GM19240 (cell line): ENCODE data around the gene CDKL5.
A peak's percentile ranks its signal among the peaks of the same experiment; 100 is the strongest.

Experiments
- DNase-seq: peaks from one replicate; pipeline ENCODE4 v3.0.0; 2011; ENCODE audit warnings: low spot score; ENCODE audit not compliant: insufficient read length

The CDKL5 gene

DNA sequence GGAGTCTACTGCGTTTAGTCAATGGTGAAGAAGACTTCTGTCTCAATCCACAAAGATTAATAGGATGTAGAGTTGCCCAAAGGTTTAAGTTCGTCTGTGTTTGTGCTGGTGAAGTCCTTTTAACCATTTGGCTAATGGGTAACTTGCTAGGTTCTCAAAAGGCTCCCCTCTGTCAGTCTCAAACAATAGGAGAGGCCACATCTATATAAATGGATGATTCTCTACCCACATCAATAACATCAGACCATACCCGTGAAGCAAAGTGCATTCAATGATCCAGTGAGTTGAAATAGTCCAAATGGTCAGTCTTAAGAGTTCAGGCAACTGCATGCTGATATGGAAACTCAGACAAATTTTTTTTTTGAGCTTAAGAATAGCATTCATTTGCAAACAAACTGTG lies 218.4 kb downstream of the CDKL5 start:
- no peak for DNase-seq

DNA sequence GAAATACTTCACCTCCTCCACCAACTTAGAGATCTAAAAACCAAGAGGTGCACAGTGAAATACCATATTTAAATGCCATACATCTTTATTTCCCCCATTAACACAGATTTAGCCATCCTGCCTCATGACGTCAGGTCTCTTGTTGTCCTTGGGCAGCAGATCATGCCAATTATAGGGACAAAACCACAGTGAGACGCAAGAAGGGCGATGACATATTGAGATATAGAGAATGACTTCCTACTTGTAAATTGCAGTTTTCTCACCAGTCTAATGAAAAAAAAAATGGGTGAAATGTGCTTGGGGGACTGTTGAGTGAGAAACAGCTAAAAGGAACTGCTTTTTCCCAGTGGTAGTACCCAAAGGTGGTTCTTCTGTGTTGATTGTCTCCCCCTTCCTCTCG lies 222.2 kb downstream of the CDKL5 start:
- DNase-seq, result no peak

DNA sequence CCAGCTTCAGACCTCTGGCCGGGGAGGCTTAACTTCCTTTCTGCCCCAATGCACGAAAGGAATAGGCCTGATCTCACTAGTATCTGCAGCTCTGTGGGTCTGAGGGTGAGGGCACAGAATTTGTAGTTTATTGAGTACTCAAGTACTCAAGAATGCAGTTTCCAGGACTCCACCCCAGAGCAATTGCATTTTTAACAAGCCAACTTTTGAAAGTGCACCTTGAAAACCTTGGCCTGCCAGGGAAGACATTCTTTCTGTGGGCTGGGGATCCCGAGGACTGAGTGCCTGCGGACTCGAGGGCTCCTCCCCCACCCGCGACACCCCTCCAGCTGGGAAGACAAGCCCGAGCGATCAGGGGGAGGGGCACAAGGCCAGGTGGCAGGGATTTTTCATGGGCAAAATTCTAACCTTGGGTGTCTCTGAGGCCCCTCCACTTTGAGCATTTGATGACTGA lies 224.1 kb downstream of the CDKL5 start:
- DNase-seq, result no peak

DNA sequence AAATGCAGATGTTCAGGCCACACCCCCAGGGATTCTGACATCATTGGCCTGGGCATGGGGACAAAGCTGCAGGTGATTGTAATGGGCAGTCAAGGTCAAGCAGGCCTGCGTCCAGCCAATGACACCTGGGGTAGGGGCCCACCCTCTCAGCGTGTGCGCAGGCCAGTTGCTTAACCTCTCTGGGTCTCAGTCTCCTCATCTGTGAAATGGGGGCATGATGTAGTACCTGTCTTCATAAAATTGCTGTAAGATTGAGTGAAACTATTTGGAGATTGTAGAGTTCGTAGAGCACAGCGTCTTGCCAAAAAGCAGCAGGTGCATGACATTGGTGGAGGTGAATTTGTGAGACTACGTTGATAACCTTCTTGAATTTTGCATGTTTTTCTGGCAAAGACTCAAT lies 225.3 kb downstream of the CDKL5 start:
- DNase-seq, result no peak

DNA sequence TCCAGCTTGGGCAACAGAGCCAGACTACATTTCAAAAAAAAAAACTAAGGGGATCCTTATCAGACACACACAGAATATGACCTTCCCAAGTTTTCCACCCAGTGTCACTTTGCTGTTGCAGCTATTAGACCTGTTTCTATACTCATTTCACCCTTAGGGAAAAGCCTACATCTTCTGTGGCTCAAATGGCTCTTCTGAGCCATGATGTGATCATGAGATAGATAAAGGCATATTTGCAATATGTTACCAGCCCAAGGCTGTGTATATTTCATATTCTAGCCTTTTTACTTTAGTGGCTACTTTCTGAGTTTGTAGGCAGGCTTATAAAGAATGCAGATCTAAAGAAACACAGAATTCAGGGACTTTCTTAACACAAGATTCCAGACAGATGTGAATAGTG lies 227.2 kb downstream of the CDKL5 start:
- DNase-seq, result no peak

DNA sequence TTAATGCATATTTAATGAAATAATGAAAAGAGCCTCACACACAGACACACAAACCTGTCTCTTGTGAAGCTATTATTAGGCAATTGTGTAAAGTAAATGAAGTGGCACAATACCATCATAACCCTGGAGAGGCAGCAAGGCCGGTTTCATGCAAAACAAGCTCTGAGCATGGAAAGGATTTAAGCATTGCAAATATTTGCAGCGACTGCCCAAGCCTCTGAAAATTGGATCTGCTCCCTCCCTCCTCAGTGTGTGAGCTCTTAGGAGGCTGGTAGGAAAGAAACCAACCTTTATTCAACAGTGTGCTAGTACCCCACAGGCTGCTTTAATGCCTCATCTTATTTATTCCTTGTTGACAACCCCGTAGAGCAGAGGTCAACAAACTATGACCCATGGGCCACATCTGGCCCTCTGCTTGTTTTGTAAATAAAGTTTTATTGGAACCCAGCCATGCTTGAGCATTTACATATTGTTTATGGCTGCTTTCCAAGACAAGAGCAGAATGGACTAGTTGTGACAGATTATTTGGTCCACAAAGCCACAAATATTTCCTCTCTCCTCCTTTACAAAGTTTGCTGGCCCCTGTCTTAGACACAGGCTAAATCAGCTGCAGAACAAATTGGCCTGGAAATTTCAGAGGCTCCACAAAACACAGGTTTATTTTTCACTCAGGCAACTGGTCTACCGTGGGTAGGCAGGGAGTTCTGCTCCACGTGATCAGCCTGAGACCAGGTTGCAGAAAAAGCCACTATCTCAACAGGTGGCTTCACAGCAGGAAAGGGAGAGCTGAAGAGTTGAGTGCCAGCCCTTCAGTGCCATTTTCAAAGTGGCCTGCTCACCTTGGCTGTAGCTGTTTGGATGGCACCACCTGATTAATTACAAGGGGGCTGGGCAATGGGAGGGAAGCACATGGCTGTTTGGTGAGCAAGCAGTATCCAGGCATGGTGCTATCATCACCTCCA lies 229.7 kb downstream of the CDKL5 start:
- DNase-seq, result no peak

DNA sequence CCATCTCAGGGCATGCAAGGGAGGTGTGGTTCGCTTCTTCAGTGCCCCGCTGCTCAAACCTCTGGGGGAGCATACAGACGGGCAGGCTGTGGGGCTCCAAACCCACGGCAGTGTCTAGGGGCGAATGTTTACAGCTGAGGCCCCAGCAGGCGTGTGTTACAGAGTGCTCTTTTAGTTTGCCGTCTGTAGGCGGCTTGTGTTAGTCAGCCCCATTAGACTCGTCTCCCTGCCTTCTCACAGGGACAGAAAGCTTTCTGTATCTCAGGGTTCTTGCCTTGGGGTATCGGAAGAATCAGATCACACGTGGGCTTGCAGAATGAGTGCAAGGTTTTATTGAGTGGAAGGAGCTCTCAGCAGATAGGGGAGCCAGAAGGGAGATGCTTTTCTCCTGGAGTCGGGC lies 235.9 kb downstream of the CDKL5 start:
- DNase-seq, result no peak

DNA sequence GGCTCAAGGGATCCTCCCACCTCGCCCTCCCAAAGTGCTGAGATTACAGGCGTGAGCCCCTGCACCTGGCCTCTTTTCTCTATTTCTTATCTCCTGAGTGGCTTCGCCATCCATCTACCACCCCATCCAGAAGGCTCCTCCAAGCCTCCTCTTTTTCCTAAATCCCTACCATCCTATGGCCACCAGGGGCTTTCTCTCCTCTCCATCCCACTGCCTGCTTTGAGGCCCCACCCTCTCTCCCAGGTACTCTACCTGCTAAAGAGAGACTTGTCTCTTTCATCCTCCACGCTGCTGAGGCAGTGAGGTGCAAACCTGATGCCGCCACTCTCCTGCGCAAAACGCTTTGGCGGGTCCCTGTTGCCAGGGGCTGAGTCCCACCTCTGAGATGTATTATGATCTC lies 239.5 kb downstream of the CDKL5 start:
- DNase-seq, result no peak

DNA sequence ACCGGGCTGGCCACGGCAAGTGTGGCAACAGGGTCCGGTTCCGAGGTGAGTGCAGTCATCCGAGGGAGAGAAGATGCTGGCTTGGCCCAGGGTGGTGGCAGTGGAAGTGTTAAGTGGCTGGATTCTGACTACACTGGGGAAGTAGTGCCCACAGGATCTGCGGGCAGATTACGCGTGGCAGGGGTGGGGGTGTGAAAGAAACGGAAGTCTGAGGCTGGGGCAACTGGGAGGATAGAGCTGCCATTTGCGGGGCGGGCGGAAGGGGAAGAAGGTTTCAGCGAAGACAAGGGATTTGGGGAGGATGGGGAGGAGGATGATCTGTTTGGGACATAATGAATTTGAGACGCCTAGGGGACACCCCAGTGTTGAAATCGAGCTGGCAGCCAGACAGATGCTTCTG lies 241.2 kb downstream of the CDKL5 start:
- no peak for DNase-seq

DNA sequence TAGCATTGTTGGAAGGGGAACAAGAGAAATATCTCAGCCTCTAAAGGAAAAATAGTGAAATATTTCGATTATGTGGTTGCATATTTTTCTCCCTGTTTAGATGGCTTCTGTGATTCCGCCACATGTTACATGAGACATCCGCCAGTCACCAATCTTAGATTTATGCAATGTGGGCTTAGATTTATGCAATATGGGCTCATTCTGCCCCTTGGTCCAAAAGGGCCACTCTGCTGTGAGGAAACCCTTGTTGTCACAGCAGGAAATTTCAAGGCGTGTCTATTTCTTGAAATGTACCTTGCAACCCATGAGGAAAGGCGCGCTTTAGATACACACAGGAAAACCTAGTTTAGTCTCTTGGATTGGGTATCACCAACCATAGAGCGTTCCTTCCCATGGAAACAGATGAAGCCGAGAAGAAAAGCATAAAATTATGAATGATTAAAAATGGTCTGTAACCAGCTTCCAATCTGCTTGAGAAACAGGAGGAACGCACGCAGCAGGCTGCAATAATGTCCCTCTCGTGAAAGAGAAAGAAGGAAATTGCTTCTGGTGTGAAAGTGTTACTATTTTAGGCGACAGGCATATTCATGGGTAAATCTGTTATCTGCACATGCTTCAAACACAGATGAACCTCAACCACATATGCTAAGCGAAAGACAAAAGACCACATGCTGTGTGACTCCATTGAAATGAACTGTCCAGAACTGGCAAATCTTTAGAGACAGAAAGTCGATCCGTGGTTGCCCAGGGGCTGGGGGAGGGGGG lies 242.8 kb downstream of the CDKL5 start:
- no peak for DNase-seq

DNA sequence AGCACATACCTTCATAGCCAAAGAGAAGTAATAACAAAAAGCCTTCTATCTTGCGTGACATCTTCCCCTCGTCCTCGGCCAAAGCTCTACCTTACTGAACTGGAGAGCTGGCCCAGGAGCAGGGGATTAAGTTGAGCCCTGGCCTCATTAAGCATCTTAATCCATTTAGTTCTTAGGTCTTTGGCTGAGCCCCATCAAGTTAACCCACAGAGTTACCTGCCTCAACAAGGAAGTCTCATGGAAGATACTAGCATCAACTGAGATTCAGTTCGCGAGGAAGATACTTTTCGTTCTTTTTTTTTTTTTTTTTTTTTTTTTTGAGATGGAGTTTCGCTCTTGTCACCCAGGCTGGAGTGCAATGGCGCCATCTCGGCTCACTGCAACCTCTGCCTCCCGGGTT lies 246.6 kb downstream of the CDKL5 start, which contains the start of gene RS1:
Gene RS1, minus strand, starts transcription at position 101 of the 400 bp plus-strand sequence. Its CDS starts 40 bp downstream, at position 61.
- no peak for DNase-seq

DNA sequence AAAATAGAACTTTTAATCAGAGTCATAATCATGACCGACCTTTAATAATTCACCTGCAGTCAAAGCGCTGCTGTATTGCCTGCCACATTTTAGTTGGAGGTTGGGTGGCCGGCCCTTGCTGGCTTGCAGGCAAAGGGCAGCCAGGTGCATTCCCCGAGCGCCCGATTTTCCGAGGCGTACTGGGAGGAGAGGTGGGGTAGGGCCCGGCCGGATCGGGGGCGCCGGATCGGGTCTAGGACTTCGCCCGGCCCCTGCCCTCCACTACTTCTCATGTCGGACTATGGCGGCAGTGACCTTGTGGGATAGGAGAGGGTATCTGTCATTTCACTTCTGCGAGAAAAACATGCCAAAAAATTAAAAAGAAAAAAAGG lies 249.0 kb downstream of the CDKL5 start:
- no peak for DNase-seq

DNA sequence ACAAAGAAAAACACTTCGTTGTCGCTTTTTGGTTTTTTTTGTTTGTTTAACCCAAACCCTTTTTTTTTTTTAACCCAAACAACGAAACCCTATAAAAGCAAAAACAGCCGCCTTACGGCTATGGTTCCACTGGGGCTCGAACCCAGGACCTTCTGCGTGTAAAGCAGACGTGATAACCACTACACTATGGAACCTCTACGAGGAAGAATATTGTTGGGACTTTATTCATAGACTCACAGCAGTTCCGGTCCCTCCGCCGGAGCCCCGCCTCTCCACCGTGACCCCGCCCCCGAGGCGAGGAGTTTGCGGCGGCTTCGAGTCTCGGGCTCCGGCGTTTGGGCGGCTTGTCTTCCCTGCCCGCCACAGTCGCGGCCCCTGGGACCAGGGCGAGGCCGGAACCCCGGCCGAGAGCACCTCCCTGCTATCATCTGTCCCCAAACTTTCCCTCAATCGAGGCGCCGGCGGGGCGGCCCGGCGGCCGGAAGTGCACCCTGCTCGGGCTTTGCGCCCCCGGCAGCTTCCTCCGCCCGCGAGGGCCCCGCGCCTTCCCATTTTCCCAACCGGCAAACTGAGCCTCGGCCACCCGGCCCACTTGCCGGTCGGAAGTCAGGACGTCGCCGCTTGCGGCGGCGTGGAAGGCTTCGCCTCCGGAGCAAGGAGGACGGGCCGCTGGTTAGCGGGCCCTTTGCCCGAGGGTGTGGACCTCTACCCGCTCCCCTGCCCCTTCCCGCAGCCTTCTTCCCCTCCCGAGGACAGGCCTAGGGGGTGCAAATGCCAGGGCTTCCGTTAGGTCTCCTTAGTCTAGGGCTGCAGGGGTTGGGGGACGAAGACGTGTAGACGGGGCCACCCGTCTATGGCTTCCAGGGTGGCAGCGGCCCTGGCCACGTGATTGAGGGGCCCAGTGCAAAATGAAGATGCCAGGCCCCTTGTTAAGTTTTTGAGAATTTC lies 249.7 kb downstream of the CDKL5 start:
- DNase-seq, result peak; percentile 28

DNA sequence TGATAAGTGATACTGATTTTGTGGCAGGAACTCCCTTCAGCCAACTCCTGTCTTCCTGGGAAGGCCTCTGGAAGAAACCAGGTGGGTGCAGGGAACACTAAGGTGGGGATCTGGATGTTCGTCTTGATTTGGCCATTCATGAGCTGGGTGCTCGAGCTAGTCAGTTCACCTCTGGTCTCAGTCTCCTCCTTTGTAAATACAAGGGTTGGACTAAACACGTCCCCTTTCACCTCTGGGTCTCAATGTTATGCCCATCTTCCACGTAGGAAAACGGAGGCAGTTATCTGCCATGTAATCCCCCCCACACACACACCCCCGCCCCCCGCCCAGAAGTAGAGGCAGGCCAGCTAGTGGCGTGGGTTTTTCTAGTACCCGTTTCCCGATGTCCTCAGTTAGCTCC lies 250.6 kb downstream of the CDKL5 start:
- DNase-seq, result no peak

DNA sequence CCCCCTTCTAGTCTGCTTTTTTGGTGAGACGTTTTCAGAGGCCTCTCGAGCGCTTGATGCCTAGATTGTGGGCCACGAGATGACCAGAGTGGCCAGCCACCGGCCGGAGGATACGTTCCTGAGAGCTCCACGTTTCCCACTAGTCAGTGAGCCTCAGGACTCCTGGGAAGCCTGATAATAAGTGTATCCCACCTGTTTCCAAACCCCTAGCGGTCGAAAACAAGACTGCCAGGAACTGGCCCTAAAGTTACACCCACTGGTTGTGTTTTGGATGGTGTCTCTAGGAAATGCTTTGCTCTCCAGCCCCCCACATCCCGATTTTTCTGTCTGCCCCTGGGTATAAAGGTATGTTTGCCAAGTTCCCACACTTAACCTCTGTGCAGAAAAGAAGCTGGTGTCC lies 251.1 kb downstream of the CDKL5 start:
- no peak for DNase-seq

DNA sequence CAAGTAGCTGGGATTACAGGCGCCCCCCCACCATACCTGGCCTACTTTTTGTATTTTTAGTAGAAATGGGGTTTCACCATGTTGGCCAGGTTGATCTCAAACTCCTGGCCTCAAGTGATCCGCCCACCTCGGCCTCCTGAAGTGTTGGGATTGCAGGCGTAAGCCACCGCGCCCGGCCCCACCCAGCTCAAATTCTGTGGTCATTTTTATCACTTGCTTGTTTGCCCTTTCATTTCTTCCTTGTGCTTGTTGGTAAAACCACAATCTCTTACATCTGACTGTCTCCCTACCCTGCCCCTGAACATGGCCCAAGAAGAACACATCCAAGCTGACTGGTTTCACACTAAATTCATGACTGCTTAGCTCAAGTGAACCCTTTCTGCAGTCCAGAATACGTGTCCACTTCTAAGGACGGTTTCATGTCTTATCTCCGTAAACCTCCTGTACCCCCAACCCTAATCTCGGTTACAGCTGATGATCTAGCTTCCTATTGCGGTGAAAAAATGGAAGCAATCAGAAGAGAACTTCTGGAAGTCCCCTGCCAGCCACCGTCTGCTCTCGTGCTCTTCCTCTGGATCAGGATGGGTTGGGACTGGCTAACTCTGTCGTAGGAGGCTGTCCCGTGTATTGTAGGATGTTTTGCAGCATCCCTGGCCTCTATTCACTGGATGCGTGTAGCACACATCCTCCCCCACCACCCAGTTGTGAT lies 251.9 kb downstream of the CDKL5 start:
- DNase-seq, result no peak

DNA sequence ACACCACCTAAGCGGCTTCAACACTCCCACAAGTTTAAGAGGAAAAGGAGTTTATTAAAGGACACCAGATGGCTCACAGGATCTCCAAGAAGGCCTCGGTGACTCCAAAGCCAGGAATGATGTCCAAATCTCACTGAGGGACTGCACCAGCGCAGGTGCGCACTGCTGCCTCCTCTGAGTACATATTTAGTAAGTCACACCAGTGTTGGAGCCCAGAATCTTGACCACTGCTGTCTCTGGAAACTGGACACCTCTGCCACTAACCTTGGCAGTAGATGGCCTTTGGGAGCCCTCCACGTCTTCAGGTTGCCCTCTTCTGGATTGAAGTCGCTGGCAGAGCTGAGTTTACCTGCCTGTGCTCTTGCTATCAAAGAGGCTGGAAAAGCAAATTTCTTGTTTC lies 256.6 kb downstream of the CDKL5 start:
- DNase-seq, result no peak

DNA sequence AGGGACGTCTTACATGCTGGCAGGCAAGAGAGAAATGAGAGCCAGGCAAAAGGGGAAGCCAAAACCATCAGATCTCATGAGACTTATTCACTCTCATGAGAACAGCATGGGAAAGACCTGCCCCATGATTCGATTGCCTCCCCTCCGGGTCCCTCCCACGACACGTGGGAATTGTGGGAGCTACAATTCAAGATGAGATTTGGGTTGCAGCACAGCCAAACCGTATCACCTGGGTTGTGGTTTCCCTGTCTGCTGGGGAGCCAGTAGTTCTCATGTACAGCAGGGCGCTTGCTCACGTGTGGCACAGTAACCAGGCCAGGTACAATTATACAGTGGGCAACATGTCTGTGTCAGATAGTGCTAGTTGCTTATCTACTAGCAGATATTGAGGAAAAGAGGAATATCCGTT lies 257.6 kb downstream of the CDKL5 start:
- DNase-seq, result no peak

DNA sequence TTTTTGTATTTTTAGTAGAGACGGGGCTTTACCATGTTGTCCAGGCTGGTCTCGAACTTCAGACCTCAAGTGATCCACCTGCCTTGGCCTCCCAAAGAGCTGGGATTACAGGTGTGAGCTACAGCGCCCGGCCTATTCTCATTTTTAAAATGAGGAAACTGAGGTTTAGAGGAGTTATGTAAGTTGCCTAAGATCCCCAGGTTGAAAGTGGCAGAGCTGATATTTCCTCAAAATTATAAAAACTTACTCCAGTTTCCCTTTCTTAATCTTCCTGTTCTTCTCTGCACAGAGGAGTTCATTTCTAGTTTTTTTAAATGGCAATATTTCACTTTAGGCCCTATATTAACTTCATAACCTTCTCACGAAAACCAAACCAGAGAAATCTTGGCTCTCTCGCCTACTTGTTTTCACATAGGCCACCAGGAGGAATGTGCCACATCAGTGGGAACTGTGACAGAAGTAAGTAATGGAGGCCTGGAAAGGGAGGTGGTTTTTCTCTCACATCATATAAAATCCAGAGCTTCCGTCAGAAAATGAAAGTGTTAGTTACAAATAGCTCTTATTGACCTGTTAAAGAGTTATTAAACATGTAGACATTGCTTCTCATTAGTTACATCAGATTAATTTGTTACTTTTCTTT lies 262.6 kb downstream of the CDKL5 start:
- no peak for DNase-seq

DNA sequence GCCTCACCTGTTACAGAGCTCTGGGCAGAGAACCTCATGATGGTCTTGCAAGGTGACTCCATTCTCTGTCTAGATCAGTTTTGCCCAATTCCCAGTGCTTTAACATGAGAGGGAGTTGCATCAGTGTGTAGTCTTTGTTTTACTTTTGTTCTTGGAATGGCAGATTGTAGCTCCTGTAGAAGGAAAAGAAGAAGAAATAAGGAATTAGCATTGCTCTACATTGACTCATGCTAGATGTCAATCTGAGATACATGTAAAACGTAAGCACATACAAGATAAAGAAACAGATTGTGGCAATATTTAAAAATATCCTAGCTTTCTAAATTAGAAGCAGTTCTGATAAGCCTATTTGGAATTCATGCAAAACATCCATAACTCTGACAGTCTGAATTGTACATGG lies 266.0 kb downstream of the CDKL5 start:
- DNase-seq, result no peak
